Measurements from ENCODE around the gene ZNF620. TPM values are rescaled to one million over a fixed set of nuclear protein-coding genes. Genes with fewer than 3 reads are reported as not detected.

ZNF620 gene
- total RNA-seq, 1 donor from 2014 or later = not detected

DNA sequence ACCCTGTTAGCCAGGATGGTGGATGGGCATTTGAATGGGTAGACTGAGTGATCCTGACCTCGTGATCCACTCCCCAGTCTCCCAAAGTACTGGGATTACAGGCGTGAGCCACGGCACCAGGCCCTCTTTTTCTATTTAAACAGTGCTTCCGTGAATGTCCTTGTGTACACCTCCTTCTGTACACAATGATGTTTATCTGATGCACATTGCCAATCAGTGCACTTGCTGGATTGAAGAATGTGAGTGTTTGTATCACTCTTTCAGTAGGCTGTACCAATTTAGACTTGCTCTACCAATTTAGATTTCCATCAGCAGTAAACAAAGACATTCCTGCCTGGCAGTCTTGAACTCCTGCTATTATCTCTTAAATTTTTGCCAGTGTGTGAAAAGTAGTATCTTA lies 37.8 kb upstream of the ZNF620 start:
- no peak for DNase-seq (ENCODE audit: low spot score in 2 of 2)
- no peaks in the 10 kb centered on the region for H3K4me1 ChIP-seq
- intact Hi-C loops (cut with DNase I) = no loop called here
- peaks cover 16 to 26% of the 10 kb centered on the region in 2 donors for H3K36me3 ChIP-seq
- TF ChIP-seq, protein P1, sequence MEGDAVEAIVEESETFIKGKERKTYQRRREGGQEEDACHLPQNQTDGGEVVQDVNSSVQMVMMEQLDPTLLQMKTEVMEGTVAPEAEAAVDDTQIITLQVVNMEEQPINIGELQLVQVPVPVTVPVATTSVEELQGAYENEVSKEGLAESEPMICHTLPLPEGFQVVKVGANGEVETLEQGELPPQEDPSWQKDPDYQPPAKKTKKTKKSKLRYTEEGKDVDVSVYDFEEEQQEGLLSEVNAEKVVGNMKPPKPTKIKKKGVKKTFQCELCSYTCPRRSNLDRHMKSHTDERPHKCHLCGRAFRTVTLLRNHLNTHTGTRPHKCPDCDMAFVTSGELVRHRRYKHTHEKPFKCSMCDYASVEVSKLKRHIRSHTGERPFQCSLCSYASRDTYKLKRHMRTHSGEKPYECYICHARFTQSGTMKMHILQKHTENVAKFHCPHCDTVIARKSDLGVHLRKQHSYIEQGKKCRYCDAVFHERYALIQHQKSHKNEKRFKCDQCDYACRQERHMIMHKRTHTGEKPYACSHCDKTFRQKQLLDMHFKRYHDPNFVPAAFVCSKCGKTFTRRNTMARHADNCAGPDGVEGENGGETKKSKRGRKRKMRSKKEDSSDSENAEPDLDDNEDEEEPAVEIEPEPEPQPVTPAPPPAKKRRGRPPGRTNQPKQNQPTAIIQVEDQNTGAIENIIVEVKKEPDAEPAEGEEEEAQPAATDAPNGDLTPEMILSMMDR (IDR thresholded peaks at IDR 0.05) = no peak
- H3K27ac ChIP-seq = no peak overlapping the region
- H3K4me3 ChIP-seq = no peak overlapping the region
- H3K9me3 ChIP-seq = no peaks in the 10 kb centered on the region
- H3K27me3 ChIP-seq = no peaks in the 10 kb centered on the region

DNA sequence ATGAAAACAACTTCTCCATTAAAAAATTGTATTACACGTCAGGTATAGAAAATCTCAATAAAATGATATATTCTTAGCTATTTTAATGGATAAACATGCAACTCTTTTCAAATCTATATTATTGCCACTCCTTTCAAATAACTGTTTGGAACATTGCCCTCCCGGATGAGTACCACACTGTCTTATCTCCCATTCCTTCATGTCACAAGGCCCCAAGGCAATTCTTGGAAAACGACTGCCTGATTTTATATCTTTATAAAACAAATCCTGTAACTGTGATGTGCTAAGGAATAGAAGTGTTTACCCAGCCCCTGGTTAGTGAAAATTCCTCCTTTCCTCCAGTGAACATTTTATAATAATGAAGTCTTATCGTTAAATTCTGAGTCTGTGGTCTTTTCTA lies 35.1 kb upstream of the ZNF620 start:
- H3K27ac ChIP-seq = no peak overlapping the region
- no peaks in the 10 kb centered on the region for H3K27me3 ChIP-seq
- H3K4me3 ChIP-seq = no peak overlapping the region
- peaks cover 0 to 8% of the 10 kb centered on the region in 2 donors for H3K36me3 ChIP-seq
- no peaks in the 10 kb centered on the region for H3K9me3 ChIP-seq
- TF ChIP-seq, protein P1 (IDR thresholded peaks at IDR 0.05) = no peak
- H3K4me1 ChIP-seq = no peaks in the 10 kb centered on the region
- DNase-seq (ENCODE audit: low spot score in 2 of 2) = no peak
- intact Hi-C loops (cut with DNase I) = no loop called here

DNA sequence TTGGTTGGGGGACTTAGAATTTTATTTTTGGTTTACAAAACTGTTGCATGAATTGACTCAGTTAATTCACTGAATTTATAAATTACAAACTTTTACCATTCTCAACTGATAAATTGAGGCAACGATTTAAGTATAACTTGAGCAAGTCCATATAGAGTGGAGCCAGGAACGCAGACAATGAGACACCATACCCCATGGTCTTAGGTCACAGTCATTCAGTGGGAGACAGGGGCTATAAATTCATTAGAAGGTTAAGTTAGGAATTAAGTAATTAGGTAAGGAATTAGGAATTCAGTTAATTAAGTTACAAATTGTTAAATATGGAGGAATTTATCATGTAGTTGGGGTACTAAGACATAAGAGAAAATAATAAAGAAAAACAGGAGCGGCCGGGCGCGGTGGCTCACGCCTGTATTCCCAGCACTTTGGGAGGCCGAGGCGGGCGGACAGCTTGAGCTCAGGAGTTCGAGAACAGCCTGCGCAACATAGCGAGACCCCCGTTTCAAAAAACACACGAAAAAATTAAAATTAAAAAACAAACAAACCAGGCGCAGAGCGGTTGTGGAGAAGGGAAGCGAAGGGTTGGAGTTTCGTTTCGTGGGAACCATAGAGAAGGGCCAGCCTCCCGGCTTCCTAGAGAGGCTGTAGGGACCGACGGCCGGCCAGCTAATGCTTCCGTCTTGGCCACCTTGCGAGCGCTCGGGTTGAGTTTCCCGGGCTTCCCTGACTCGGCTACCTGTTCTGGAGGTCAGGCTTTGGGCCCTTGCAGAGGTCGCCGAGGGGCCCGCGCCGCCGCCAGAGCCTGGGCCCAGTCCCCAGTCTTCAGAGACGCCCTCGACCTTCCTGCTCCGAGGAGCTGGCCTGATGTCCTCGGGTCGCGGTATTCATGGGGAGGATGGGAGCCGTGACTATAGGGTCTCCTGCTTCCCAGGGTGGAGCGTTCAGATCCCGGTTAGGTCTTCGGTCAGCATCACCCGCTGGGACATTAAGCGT lies 29.1 kb upstream of the ZNF620 start, which contains the start of gene ZNF619:
ZNF619 (plus strand) TSS at position 645 of the 993 bp plus-strand sequence. CDS start 858 bp downstream, outside the sequence.
- peak within 1 kb of the TSS; percentile 65 to 96 for H3K4me3 ChIP-seq
- peaks cover 4 to 22% of the 10 kb centered on the region in 2 donors for H3K36me3 ChIP-seq
- H3K27me3 ChIP-seq = no peaks in the 10 kb centered on the region
- intact Hi-C loops (cut with DNase I) = loop anchor here (1.0 to 2.0 kb wide), 3 partner anchors 23 to 48 kb away; partner anchors contain the start of genes ZNF620 and ZNF621
- peak in 1 of 2 donors; percentile 85 for DNase-seq (ENCODE audit: low spot score in 2 of 2)
- no peaks in the 10 kb centered on the region for H3K9me3 ChIP-seq
- TF ChIP-seq, protein P1 (IDR thresholded peaks at IDR 0.05) = no peak
- peak within 1 kb of the TSS; percentile 64 to 72 for H3K27ac ChIP-seq
- H3K4me1 ChIP-seq = peaks cover 0 to 7% of the 10 kb centered on the region in 2 donors

DNA sequence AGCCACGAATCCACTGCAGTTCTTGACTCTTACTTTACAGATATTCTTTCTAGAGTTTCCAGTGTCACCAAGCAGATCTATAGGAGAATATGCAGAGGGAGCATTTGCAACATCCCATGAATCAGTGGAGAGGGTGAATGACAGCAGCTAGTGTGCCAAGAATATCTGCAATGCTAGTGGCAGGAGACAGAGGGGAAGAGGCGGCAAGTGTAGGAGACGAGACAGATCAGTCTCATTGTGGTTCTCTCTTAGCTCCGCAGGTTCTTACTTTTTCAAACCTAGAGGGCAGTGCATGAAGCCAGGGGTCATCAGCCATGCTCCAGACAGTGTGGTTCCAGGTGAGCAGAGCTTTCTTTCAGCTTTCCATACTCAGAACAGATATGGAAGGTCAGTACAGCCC lies 28.2 kb upstream of the ZNF620 start:
- intact Hi-C loops (cut with DNase I) = loop anchor here (1.0 to 2.0 kb wide), 3 partner anchors 24 to 47 kb away; partner anchors contain the start of genes ZNF620 and ZNF621
- TF ChIP-seq, protein P1 (IDR thresholded peaks at IDR 0.05) = no peak
- no peaks in the 10 kb centered on the region for H3K9me3 ChIP-seq
- peaks cover 0 to 7% of the 10 kb centered on the region in 2 donors for H3K4me1 ChIP-seq
- H3K27me3 ChIP-seq = no peaks in the 10 kb centered on the region
- no peak for DNase-seq (ENCODE audit: low spot score in 2 of 2)
- peak overlapping the region; percentile 65 to 96 for H3K4me3 ChIP-seq
- H3K36me3 ChIP-seq = peaks cover 8 to 31% of the 10 kb centered on the region in 2 donors
- H3K27ac ChIP-seq = no peak overlapping the region

DNA sequence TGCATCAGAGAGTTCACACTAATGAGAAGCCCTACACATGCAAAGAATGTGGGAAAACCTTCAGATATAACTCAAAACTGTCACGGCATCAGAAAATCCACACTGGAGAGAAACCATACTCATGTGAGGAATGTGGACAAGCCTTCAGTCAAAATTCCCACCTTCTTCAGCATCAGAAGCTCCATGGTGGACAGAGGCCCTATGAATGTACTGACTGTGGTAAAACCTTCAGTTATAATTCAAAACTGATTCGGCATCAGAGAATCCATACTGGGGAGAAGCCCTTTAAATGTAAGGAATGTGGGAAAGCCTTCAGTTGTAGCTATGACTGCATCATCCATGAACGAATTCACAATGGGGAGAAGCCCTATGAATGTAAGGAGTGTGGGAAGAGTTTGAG lies 18.7 kb upstream of the ZNF620 start:
- no peak for DNase-seq (ENCODE audit: low spot score in 2 of 2)
- no peak overlapping the region for H3K27ac ChIP-seq
- H3K27me3 ChIP-seq = no peaks in the 10 kb centered on the region
- no peaks in the 10 kb centered on the region for H3K4me1 ChIP-seq
- peaks cover 0 to 33% of the 10 kb centered on the region in 2 donors for H3K9me3 ChIP-seq
- intact Hi-C loops (cut with DNase I) = no loop called here
- H3K4me3 ChIP-seq = no peak overlapping the region
- H3K36me3 ChIP-seq = peaks cover 40 to 67% of the 10 kb centered on the region in 2 donors
- TF ChIP-seq, protein P1 (IDR thresholded peaks at IDR 0.05) = no peak
